ENCODE measurements around the gene TTC9.

TTC9 gene

DNA sequence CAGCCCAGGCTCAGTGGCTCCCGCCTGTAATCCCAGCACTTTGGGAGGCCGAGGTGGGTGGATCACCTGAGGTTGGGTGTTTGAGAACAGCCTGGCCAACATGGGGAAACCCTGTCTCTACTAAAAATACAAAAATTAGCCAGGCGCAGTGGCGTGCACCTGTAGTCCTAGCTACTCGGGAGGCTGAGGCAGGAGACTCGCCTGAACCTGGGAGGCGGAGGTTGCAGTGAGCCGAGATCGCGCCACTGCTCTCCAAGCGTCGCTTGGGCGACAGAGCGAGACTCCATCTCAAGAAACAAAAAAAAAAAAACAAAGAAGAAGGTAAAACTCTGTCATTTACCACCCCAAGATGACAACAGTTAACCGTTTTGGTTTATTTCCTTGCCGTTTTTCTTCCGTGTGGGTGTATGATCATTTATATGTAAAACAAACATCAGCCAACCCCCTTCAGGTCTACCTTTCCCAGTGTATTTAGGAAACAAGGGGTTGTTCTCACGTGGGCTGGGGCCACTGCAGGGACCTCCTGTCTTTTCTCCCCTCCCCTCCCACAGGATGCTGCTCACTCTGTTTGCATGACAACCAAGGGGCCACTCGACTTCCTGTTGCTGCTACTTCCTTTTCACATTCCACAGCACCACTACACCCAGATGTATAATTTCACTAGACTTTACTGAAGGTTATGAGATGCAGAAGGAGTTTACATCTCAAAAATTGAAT lies 13.6 kb downstream of the TTC9 start:
- H3K27ac ChIP-seq (ENCODE audit: low read depth, low read length): peak overlapping the region; percentile 99

DNA sequence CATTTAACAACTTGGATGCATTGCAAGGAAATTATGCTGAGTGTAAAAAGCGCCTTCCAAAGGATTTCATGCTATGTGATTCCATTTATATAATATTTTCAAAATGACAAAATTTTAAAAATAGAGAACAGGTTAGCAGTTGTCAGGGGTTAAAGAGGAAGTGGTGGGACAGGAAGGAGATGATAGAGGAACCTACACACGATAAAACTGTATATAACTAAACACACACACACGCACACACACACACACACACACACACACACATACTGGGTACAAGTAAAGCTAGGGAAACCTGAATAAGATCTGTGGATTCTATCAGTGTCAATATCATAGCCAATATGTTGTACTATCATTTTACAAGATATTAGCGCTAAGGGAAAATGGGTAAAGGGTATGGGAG lies 17.2 kb downstream of the TTC9 start:
- Histone ChIP-seq H3K4me1 (ENCODE audit: control insufficient read depth, low read length) (peaks cover 98% of the 10 kb centered on the region), H3K4me3 (ENCODE audit: low read length) (peak overlapping the region; percentile 74), H4K20me1 (ENCODE audit: control insufficient read depth, insufficient read depth, low read depth, low read length) (no peaks in the 10 kb centered on the region), H3K4me2 (ENCODE audit: low read length) (peak overlapping the region; percentile 88), H3K9me3 (ENCODE audit: control insufficient read depth, insufficient read depth, low read length) (no peaks in the 10 kb centered on the region), H3K79me2 (ENCODE audit: control insufficient read depth, low read length) (peaks cover 80% of the 10 kb centered on the region), H3F3A (ENCODE audit: control insufficient read depth, insufficient read depth) (peaks cover 54% of the 10 kb centered on the region), H3K9me2 (replicated peaks; ENCODE audit: control insufficient read depth, low read length) (no peaks in the 10 kb centered on the region), H3K36me3 (ENCODE audit: control insufficient read depth, low read length) (peaks cover 65% of the 10 kb centered on the region), H3K27ac (ENCODE audit: low read depth, low read length) (peak overlapping the region; percentile 99), H3K27me3 (ENCODE audit: control insufficient read depth, low read length) (no peaks in the 10 kb centered on the region)
- TF ChIP-seq, protein P1, sequence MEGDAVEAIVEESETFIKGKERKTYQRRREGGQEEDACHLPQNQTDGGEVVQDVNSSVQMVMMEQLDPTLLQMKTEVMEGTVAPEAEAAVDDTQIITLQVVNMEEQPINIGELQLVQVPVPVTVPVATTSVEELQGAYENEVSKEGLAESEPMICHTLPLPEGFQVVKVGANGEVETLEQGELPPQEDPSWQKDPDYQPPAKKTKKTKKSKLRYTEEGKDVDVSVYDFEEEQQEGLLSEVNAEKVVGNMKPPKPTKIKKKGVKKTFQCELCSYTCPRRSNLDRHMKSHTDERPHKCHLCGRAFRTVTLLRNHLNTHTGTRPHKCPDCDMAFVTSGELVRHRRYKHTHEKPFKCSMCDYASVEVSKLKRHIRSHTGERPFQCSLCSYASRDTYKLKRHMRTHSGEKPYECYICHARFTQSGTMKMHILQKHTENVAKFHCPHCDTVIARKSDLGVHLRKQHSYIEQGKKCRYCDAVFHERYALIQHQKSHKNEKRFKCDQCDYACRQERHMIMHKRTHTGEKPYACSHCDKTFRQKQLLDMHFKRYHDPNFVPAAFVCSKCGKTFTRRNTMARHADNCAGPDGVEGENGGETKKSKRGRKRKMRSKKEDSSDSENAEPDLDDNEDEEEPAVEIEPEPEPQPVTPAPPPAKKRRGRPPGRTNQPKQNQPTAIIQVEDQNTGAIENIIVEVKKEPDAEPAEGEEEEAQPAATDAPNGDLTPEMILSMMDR (IDR thresholded peaks at IDR 0.05; ENCODE audit: low read depth, low read length, poor library complexity, severe bottlenecking): no peak
- no peak for TF ChIP-seq EZH2phosphoT487 (IDR thresholded peaks at IDR 0.05; ENCODE audit: borderline replicate concordance, low read length)

More for the DNA sequence above, 13.6 kb downstream of the TTC9 start:
- peak overlapping the region; percentile 74 for H3K4me3 ChIP-seq (ENCODE audit: low read length)
- peaks cover 68% of the 10 kb centered on the region for H3K36me3 ChIP-seq (ENCODE audit: control insufficient read depth, low read length)
- peaks cover 51% of the 10 kb centered on the region for H3F3A ChIP-seq (ENCODE audit: control insufficient read depth, insufficient read depth)
- no peaks in the 10 kb centered on the region for H3K9me3 ChIP-seq (ENCODE audit: control insufficient read depth, insufficient read depth, low read length)
- no peaks in the 10 kb centered on the region for H3K27me3 ChIP-seq (ENCODE audit: control insufficient read depth, low read length)
- no peaks in the 10 kb centered on the region for H4K20me1 ChIP-seq (ENCODE audit: control insufficient read depth, insufficient read depth, low read depth, low read length)
- peaks cover 96% of the 10 kb centered on the region for H3K4me1 ChIP-seq (ENCODE audit: control insufficient read depth, low read length)
- TF ChIP-seq, protein P1 (IDR thresholded peaks at IDR 0.05; ENCODE audit: low read depth, low read length, poor library complexity, severe bottlenecking): no peak
- TF ChIP-seq EZH2phosphoT487 (IDR thresholded peaks at IDR 0.05; ENCODE audit: borderline replicate concordance, low read length): no peak
- H3K4me2 ChIP-seq (ENCODE audit: low read length): peak overlapping the region; percentile 88
- no peaks in the 10 kb centered on the region for H3K9me2 ChIP-seq (replicated peaks; ENCODE audit: control insufficient read depth, low read length)
- H3K79me2 ChIP-seq (ENCODE audit: control insufficient read depth, low read length): peaks cover 82% of the 10 kb centered on the region

DNA sequence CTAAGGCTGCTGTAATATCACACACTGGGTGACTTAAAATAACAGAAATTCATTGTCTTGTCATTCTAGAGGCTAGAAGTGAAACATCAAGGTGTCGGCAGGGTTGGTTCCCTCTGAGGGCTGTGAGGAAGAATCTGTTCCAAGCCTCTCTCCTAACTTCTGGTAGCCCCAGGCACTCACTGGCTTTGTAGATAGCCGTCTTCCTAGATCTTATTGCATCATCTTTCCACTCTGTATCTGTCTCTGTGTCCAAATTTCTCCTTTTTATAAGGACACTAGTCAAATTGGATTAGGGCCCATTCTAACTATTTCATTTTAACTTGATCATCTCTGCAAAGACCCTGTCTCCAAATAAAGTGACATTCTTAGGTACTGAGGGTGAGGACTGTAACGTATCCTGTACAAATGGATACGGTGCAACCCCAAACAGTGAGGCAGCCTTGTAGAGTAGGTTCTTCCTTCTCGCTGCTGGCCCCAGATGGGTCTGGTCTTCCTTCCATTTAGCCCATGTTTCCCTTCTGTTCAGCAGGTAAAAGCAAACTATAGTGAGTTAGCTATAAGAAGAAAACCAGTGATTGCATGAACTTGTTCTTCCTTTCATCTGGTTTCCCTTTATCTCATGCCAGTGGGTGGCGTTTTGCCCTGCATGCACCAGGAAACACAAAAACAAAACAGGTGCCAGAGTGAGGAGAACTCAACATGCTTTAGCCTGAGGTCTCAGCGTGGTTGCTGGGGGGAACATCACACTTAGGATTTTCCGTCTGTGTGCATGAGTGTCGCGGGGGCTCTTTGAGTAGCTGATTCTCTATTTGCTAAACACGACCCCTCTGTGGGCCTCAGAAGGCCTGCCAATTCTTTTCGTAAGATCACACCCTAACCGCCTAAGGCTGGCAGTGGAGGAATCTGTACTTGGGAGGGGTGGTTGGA lies 19.5 kb downstream of the TTC9 start:
- H3K27me3 ChIP-seq (ENCODE audit: control insufficient read depth, low read length): no peaks in the 10 kb centered on the region
- H3K4me2 ChIP-seq (ENCODE audit: low read length): peak overlapping the region; percentile 88
- H3K9me3 ChIP-seq (ENCODE audit: control insufficient read depth, insufficient read depth, low read length): no peaks in the 10 kb centered on the region
- peaks cover 84% of the 10 kb centered on the region for H3K79me2 ChIP-seq (ENCODE audit: control insufficient read depth, low read length)
- TF ChIP-seq, protein P1 (IDR thresholded peaks at IDR 0.05; ENCODE audit: low read depth, low read length, poor library complexity, severe bottlenecking): peak; percentile 42
- TF ChIP-seq EZH2phosphoT487 (IDR thresholded peaks at IDR 0.05; ENCODE audit: borderline replicate concordance, low read length): no peak
- peaks cover 57% of the 10 kb centered on the region for H3F3A ChIP-seq (ENCODE audit: control insufficient read depth, insufficient read depth)
- peak overlapping the region; percentile 74 for H3K4me3 ChIP-seq (ENCODE audit: low read length)
- peak overlapping the region; percentile 99 for H3K27ac ChIP-seq (ENCODE audit: low read depth, low read length)
- H3K36me3 ChIP-seq (ENCODE audit: control insufficient read depth, low read length): peaks cover 68% of the 10 kb centered on the region
- H4K20me1 ChIP-seq (ENCODE audit: control insufficient read depth, insufficient read depth, low read depth, low read length): no peaks in the 10 kb centered on the region
- no peaks in the 10 kb centered on the region for H3K9me2 ChIP-seq (replicated peaks; ENCODE audit: control insufficient read depth, low read length)
- peaks cover 100% of the 10 kb centered on the region for H3K4me1 ChIP-seq (ENCODE audit: control insufficient read depth, low read length)
